Measurements from ENCODE around the gene MBTPS1. TPM values are rescaled to one million over a fixed set of nuclear protein-coding genes. Genes with fewer than 3 reads are reported as not detected.

Gene MBTPS1
- total and polyA plus RNA-seq, 5 donors = 59.3 to 112 (median 97.4) TPM

DNA sequence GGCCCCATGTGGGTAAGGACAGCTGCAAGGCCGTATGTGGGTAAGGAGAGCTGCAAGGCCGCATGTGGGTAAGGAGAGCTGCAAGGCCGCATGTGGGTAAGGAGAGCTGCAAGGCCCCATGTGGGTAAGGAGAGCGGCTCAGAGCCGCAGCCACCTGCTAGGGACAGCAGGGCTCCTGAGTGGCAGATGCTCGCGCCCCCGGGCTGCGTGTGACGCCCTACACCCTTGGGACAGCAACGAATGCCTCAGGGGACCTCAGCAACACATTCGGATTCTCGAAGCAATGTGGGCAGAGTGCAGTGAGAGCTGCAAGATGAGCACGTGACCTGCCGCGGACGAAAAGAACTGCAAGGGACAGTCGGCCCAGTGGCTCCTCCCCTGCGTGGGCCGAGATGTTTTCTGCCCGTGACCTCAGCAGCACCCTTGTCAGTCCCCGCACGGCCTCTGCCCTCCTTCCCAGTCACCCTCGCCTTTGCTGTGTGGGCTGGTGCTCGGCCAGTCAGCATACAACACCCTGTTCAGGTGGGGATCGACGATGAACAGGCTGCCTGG, 64.6 kb downstream of the MBTPS1 start:
- ATAC-seq (no peak), DNase-seq (peak in 1 of 3 donors; percentile 54)
- WGBS = 84% methylated on average over 27 of the region's 27 CpGs
- no peak overlapping the region for H3K27ac ChIP-seq (ENCODE audit: low read length)
- no peaks in the 10 kb centered on the region for H3K27me3 ChIP-seq (ENCODE audit: control insufficient read depth, insufficient read depth)
- no peaks in the 10 kb centered on the region for H3K9me3 ChIP-seq (ENCODE audit: control insufficient read depth, low read length)
- intact Hi-C loops (cut with DNase I) = no loop called here
- peaks cover 3% of the 10 kb centered on the region for H3K4me1 ChIP-seq (ENCODE audit: control insufficient read depth, insufficient read depth, low read length)
- H3K4me3 ChIP-seq (ENCODE audit: low read length) = no peak overlapping the region

DNA sequence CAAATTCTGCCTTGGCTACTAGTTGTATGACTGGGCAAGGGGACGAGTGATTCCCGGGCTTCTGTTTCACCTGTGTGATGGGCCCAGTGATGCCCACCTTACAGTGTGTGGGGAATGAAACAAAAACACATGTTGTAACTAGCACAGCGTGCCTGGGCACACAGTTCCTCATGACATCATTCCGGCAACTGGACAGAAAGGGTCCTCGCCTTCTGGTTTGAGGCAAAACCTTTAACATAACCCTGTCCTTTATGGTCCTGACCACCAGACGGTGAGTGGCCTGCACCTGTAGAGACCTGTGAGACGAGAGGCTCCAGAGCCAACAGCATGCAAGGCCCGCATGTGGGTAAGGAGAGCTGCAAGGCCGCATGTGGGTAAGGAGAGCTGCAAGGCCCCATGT, 66.4 kb downstream of the MBTPS1 start:
- no peaks in the 10 kb centered on the region for H3K9me3 ChIP-seq (ENCODE audit: control insufficient read depth, low read length)
- 92% methylated on average over 9 of the region's 9 CpGs for WGBS
- no peaks in the 10 kb centered on the region for H3K27me3 ChIP-seq (ENCODE audit: control insufficient read depth, insufficient read depth)
- peak in 2 of 3 donors; percentile 9 to 10 for DNase-seq
- no peak overlapping the region for H3K4me3 ChIP-seq (ENCODE audit: low read length)
- intact Hi-C loops (cut with DNase I) = no loop called here
- no peak overlapping the region for H3K27ac ChIP-seq (ENCODE audit: low read length)
- ATAC-seq = no peak
- H3K4me1 ChIP-seq (ENCODE audit: control insufficient read depth, insufficient read depth, low read length) = no peaks in the 10 kb centered on the region

DNA sequence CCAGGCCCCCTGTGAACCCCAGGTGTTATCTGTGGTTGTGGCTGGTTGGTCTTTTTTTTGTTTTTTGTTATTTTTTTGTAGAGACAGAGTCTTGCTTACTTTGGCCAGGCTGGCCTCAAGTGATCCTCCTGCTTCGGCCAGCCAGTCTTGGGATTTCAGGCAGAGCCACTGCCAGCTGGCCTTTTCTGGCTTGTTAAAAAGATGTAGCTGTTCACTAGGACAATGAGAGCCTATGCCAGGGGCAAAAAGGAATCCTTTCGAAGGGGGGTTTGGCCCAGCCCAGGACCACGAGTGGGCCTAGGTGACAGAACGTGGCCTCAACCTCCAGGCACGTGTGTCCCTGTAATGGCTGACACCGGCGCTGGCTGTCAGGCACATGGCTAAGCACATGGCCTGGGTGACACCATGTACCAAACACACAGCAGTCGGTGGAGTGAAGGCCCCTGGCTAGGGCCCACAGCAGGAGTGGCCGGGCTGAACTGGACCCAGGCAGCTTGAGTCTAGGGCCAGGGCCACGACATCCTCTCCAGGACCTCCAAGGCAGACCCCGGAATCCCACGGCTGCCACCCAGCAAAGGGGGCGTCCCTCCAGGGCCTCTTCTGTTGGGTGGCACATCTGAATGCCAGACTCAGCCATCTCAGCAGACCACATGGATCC, 67.2 kb downstream of the MBTPS1 start:
- Histone ChIP-seq H3K4me1 (ENCODE audit: control insufficient read depth, insufficient read depth, low read length) (no peaks in the 10 kb centered on the region), H3K27me3 (ENCODE audit: control insufficient read depth, insufficient read depth) (no peaks in the 10 kb centered on the region), H3K9me3 (ENCODE audit: control insufficient read depth, low read length) (no peaks in the 10 kb centered on the region), H3K4me3 (ENCODE audit: low read length) (no peak overlapping the region), H3K27ac (ENCODE audit: low read length) (no peak overlapping the region)
- DNase-seq = peak in 2 of 3 donors; percentile 35 to 41
- peak in 1 of 2 donors; percentile 18 for ATAC-seq
- WGBS = 72% methylated on average over 13 of the region's 13 CpGs
- intact Hi-C loops (cut with DNase I) = no loop called here

DNA sequence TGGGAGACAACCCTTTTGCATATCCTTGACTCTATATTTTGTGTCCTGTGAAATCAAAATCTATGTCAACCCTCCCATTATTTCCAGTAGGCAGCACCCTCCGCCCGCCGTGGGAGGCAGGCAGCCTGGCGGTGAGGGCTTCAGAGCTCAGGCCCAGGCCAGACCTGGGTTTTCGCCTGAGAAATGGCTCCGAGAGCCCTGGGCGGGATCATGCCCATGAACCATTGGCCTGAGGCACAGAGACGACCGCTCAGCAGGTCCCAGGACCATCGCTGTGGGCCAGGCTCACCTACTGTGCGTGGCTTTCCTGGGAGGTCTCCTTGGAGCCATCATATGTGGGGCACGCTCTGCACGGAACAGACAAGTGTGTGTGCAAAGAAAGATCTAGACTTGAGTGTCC, 67.9 kb downstream of the MBTPS1 start:
- 90% methylated on average over 13 of the region's 13 CpGs for WGBS
- intact Hi-C loops (cut with DNase I) = no loop called here
- DNase-seq = peak in 2 of 3 donors; percentile 37 to 43

DNA sequence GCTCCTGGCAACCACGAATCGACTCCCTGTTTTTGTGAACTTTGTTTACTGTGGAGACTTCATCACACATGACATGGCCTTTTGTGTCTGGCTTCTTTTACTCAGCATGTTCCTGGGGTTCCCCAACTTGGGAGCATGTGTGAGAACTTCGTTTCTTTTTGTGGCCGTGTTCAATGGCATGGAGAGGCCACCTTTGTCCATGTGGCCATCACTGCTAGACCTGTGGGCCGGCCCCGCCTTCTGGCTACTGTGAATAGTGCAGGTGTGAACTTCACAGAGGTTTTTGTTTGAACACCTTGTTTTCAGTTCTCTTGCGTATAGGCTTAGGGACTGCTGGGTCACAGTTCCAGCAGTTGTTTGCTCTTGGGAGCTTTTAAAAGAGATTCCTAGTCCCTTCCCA, 68.5 kb downstream of the MBTPS1 start:
- no peak overlapping the region for H3K4me3 ChIP-seq (ENCODE audit: low read length)
- H3K9me3 ChIP-seq (ENCODE audit: control insufficient read depth, low read length) = no peaks in the 10 kb centered on the region
- H3K27ac ChIP-seq (ENCODE audit: low read length) = no peak overlapping the region
- peaks cover 2% of the 10 kb centered on the region for H3K4me1 ChIP-seq (ENCODE audit: control insufficient read depth, insufficient read depth, low read length)
- intact Hi-C loops (cut with DNase I) = no loop called here
- H3K27me3 ChIP-seq (ENCODE audit: control insufficient read depth, insufficient read depth) = no peaks in the 10 kb centered on the region
- DNase-seq (peak in 2 of 3 donors; percentile 28 to 53), ATAC-seq (no peak)
- WGBS = 76% methylated on average over 7 of the region's 7 CpGs

More for the DNA sequence above, 67.9 kb downstream of the MBTPS1 start:
- H3K9me3 ChIP-seq (ENCODE audit: control insufficient read depth, low read length) = no peaks in the 10 kb centered on the region
- H3K4me3 ChIP-seq (ENCODE audit: low read length) = no peak overlapping the region
- peak in 1 of 2 donors; percentile 5 for ATAC-seq
- no peak overlapping the region for H3K27ac ChIP-seq (ENCODE audit: low read length)
- peaks cover under 1% of the 10 kb centered on the region for H3K4me1 ChIP-seq (ENCODE audit: control insufficient read depth, insufficient read depth, low read length)
- no peaks in the 10 kb centered on the region for H3K27me3 ChIP-seq (ENCODE audit: control insufficient read depth, insufficient read depth)

DNA sequence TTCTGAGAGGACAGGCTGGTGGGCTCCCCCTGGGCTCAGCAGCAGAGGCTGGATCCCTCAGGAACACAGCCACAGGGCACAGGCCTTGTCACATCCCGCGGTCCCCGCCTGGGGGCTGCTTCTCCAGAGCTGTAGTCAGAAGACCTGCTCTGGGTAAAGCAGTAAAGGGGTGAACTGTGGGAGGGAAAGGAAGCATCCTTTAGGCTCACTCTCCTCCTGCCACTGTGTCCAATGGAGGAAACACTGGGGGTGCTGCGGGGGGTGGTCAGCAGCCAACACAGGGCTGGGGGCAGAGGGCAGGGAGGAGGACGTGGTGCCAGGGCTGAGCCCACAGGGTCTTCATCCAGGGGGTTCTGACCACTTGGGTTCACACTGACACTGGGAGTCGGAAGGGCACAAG, 69.1 kb downstream of the MBTPS1 start:
- ATAC-seq = no peak
- H3K9me3 ChIP-seq (ENCODE audit: control insufficient read depth, low read length) = no peaks in the 10 kb centered on the region
- peak in 1 of 3 donors; percentile 57 for DNase-seq
- H3K4me3 ChIP-seq (ENCODE audit: low read length) = no peak overlapping the region
- WGBS = 85% methylated on average over 6 of the region's 6 CpGs
- intact Hi-C loops (cut with DNase I) = no loop called here
- H3K27me3 ChIP-seq (ENCODE audit: control insufficient read depth, insufficient read depth) = no peaks in the 10 kb centered on the region
- peaks cover 2% of the 10 kb centered on the region for H3K4me1 ChIP-seq (ENCODE audit: control insufficient read depth, insufficient read depth, low read length)
- no peak overlapping the region for H3K27ac ChIP-seq (ENCODE audit: low read length)

- no peak overlapping the region for H3K4me3 ChIP-seq (ENCODE audit: low read length)
- H3K4me1 ChIP-seq (ENCODE audit: control insufficient read depth, insufficient read depth, low read length) = peaks cover 2% of the 10 kb centered on the region
- H3K9me3 ChIP-seq (ENCODE audit: control insufficient read depth, low read length) = no peaks in the 10 kb centered on the region
- WGBS = 86% methylated on average over 6 of the region's 6 CpGs
- H3K27me3 ChIP-seq (ENCODE audit: control insufficient read depth, insufficient read depth) = no peaks in the 10 kb centered on the region
- ATAC-seq (no peak), DNase-seq (peak in 1 of 3 donors; percentile 28)
- intact Hi-C loops (cut with DNase I) = no loop called here
- H3K27ac ChIP-seq (ENCODE audit: low read length) = no peak overlapping the region
Measured at GRCh38 chr16:84047206-84047605, 69.5 kb downstream of the MBTPS1 start.

DNA sequence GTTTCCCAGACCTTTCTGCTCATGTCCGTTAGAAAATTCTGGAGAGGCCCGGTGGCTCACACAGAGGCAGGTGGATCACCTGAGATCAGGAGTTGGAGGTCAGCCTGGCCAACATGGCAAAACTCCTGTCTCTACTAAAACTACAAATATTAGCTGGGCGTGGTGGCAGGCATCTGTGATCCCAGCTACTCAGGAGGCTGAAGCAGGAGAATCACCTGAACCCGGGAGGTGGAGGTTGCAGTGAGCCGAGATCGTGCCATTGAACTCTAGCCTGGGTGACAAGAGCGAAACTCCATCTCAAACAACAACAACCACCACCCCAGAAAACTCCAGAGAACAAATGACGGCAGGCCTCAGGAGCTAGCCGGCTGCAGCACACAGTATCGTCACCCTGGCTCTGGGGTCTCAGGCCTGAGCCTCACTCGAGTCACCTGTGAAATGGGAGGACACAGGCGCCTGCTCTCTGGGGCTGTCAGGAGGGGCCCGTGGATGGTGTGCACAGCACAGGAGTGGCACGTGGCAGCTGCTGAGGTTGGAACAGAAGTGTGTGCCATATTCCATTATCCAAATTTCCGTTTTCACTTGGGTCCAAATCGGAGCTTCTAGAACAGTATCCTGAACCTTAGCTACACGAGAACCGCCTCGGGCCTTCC, 70.8 kb downstream of the MBTPS1 start:
- intact Hi-C loops (cut with DNase I) = no loop called here
- DNase-seq (peak in 1 of 3 donors; percentile 2), ATAC-seq (no peak)
- Histone ChIP-seq H3K9me3 (ENCODE audit: control insufficient read depth, low read length) (no peaks in the 10 kb centered on the region), H3K27me3 (ENCODE audit: control insufficient read depth, insufficient read depth) (no peaks in the 10 kb centered on the region), H3K27ac (ENCODE audit: low read length) (no peak overlapping the region), H3K4me1 (ENCODE audit: control insufficient read depth, insufficient read depth, low read length) (peaks cover 2% of the 10 kb centered on the region), H3K4me3 (ENCODE audit: low read length) (no peak overlapping the region)
- WGBS = 92% methylated on average over 19 of the region's 19 CpGs

GRCh38 chr16:84045001-84045817, 71.5 kb downstream of the MBTPS1 start:
- DNase-seq (peak in 2 of 3 donors; percentile 35 to 46), ATAC-seq (no peak)
- no peaks in the 10 kb centered on the region for H3K27me3 ChIP-seq (ENCODE audit: control insufficient read depth, insufficient read depth)
- no peak overlapping the region for H3K4me3 ChIP-seq (ENCODE audit: low read length)
- no peak overlapping the region for H3K27ac ChIP-seq (ENCODE audit: low read length)
- intact Hi-C loops (cut with DNase I) = no loop called here
- peaks cover 2% of the 10 kb centered on the region for H3K4me1 ChIP-seq (ENCODE audit: control insufficient read depth, insufficient read depth, low read length)
- WGBS = 60% methylated on average over 36 of the region's 36 CpGs
- no peaks in the 10 kb centered on the region for H3K9me3 ChIP-seq (ENCODE audit: control insufficient read depth, low read length)

DNA sequence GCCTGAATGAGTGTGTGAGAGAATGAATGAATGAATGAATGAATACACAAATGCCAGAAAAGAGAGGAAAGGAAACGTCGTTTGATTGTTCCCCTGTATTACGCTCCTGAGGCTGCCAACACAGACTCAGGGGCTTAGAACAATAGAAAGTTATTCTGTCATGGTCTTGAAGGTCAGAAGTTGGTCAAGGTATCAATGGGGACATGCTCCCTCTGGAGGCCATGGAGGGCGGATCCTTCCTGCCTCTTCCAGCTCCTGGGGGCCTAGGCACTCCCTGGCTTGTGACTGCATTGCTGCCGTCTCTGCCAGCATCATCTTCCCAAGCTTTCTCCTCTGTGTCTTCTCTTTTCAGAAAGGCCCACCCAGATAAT, 72.6 kb downstream of the MBTPS1 start:
- no peak overlapping the region for H3K27ac ChIP-seq (ENCODE audit: low read length)
- DNase-seq = peak in 1 of 3 donors; percentile 28
- no peaks in the 10 kb centered on the region for H3K27me3 ChIP-seq (ENCODE audit: control insufficient read depth, insufficient read depth)
- 36% methylated on average over 5 of the region's 5 CpGs for WGBS
- no peak overlapping the region for H3K4me3 ChIP-seq (ENCODE audit: low read length)
- H3K4me1 ChIP-seq (ENCODE audit: control insufficient read depth, insufficient read depth, low read length) = peaks cover 2% of the 10 kb centered on the region
- intact Hi-C loops (cut with DNase I) = no loop called here
- no peak for ATAC-seq
- H3K9me3 ChIP-seq (ENCODE audit: control insufficient read depth, low read length) = no peaks in the 10 kb centered on the region
